SK-N-MC (cell line): ENCODE measurements around the gene ZNF91.

Source experiments
- EZH2 ChIP-seq: fragments of 200-600 bp; sonication (generic); IDR thresholded peaks from one replicate; pipeline ENCODE4 v1.6.1; 2017; ENCODE audit warnings: antibody characterized with exemption
- FOXP2 ChIP-seq: optimal IDR thresholded peaks from 2 replicates; pipeline ENCODE3; 2011; ENCODE audit warnings: mild to moderate bottlenecking, moderate library complexity; ENCODE audit not compliant: insufficient read depth; ENCODE audit errors: extremely low read length, control extremely low read depth
- POLR2AphosphoS5 ChIP-seq: IDR thresholded peaks from 2 replicates; pipeline ENCODE4 v1.6.1; 2012; ENCODE audit warnings: mild to moderate bottlenecking, low read depth, low read length, borderline replicate concordance

DNA sequence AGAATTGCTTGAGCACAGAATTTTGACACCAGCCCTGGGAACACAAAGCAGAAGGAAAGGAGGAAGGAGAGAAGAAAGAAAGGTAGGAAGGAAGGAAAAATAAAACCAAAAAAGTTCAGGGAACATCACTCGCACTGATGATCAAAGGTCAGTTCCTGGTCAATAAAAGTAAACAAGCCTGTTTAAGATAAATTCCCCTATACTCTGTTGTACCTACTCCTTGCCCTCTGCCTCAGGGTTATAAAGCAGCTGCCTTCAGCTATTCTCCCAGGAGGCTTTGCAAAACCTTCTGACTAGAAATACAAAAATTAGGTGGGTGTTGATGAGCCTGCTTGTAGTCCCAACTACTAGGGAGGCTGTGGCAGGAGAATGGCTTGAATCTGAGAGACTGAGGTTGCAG, 14.9 kb upstream of the ZNF91 start:
- TF ChIP-seq EZH2 = no peak
- TF ChIP-seq POLR2AphosphoS5 = no peak
- no peak for TF ChIP-seq FOXP2
